ENCODE results near the gene TCF7L2.

DNA sequence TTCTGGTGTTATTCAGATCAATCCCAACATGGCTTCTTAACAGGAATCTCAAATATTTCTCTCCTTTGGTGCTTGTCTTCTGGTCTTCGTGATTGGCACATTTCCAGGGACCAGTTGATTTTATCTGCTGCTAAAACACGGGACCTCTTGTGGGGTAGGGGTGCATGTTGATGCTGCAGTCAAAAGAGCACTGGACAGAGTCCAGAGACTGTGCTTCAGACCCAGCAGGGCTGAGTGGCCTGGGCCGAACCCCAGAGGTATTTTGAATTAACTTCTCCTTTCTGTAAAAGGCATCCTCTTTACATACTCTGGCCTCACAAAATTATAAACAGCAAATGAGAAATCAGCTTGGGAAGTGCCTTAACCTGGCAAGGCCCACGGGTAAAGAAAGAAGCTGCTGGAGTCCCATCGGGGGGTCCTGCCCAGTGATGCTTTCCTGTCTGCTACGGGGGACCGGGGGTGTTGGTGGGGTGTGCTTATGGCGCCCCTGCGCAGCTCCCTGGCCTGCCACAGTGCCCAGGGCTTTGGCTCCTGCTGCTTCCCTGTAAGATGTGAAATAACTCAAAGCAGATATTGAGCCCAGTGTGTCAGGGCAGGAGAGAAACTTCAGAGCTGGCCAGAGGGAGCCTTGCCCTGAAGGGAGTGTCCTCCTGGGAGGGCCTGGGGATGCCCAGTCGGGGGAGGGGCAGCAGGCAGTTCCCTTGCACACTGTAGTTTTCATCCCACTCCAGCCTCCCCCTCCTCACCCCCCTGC lies 230.5 kb downstream of the TCF7L2 start:
- TF ChIP-seq, protein P1, sequence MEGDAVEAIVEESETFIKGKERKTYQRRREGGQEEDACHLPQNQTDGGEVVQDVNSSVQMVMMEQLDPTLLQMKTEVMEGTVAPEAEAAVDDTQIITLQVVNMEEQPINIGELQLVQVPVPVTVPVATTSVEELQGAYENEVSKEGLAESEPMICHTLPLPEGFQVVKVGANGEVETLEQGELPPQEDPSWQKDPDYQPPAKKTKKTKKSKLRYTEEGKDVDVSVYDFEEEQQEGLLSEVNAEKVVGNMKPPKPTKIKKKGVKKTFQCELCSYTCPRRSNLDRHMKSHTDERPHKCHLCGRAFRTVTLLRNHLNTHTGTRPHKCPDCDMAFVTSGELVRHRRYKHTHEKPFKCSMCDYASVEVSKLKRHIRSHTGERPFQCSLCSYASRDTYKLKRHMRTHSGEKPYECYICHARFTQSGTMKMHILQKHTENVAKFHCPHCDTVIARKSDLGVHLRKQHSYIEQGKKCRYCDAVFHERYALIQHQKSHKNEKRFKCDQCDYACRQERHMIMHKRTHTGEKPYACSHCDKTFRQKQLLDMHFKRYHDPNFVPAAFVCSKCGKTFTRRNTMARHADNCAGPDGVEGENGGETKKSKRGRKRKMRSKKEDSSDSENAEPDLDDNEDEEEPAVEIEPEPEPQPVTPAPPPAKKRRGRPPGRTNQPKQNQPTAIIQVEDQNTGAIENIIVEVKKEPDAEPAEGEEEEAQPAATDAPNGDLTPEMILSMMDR (IDR thresholded peaks at IDR 0.05; ENCODE audit: insufficient read depth, low read length, poor library complexity, severe bottlenecking): no peak
- no peak for TF ChIP-seq EZH2phosphoT487 (conservative IDR thresholded peaks at IDR 0.05; ENCODE audit: low read length)

Measured in SU-DHL-6 (cell line).